SK-N-SH treated with all-trans-retinoic acid at 6 μM for 48 hours (cell line): ENCODE measurements around the gene SH3PXD2A.

Experiments used
- ATAC-seq: fragments of 200-7000 bp; cut with Tn5 transposase; 3 replicates; pipeline ENCODE4 v1.9.1; 2020; ENCODE audit warnings: mild to moderate bottlenecking, moderate library complexity
- ARNTL ChIP-seq: fragments of 450-650 bp; formaldehyde crosslinking; IDR thresholded peaks from 2 replicates; pipeline ENCODE4 v1.5.0; 2020; ENCODE audit warnings: low read depth, mild to moderate bottlenecking, moderate library complexity, borderline replicate concordance
- BACH2 ChIP-seq: fragments of 250-450 bp; sonication (Bioruptor Pico); IDR thresholded peaks from 2 replicates; pipeline ENCODE4 v1.9.0; 2021; ENCODE audit warnings: mild to moderate bottlenecking, borderline replicate concordance
- CSDC2 ChIP-seq: fragments of 250-450 bp; sonication (Bioruptor Pico); IDR thresholded peaks from 2 replicates; pipeline ENCODE4 v1.5.0; 2020; ENCODE audit warnings: mild to moderate bottlenecking, moderate library complexity
- ESRRG ChIP-seq: fragments of 250-450 bp; sonication (Bioruptor Pico); IDR thresholded peaks from 2 replicates; pipeline ENCODE4 v1.6.1; 2021; ENCODE audit warnings: mild to moderate bottlenecking
- GLIS3 ChIP-seq: fragments of 250-450 bp; sonication (Bioruptor Pico); IDR thresholded peaks from 2 replicates; pipeline ENCODE4 v1.5.0; 2020; ENCODE audit warnings: mild to moderate bottlenecking, moderate library complexity
- ISL1 ChIP-seq: fragments of 250-450 bp; sonication (Bioruptor Pico); IDR thresholded peaks from 2 replicates; pipeline ENCODE4 v2.1.2; 2022; ENCODE audit warnings: mild to moderate bottlenecking, moderate library complexity
- OSR1 ChIP-seq: fragments of 250-450 bp; sonication (Bioruptor Pico); IDR thresholded peaks from 2 replicates; pipeline ENCODE4 v1.8.0; 2022; ENCODE audit warnings: moderate library complexity, mild to moderate bottlenecking, inconsistent platforms
- PPARA ChIP-seq: fragments of 250-450 bp; sonication (Bioruptor Pico); IDR thresholded peaks from 2 replicates; pipeline ENCODE4 v1.5.0; 2020; ENCODE audit warnings: mild to moderate bottlenecking, borderline replicate concordance
- RARB ChIP-seq: fragments of 250-450 bp; sonication (Bioruptor Pico); IDR thresholded peaks from 2 replicates; pipeline ENCODE4 v1.8.0; 2021; ENCODE audit warnings: mild to moderate bottlenecking, moderate library complexity
- SNAI2 ChIP-seq: fragments of 250-450 bp; sonication (Bioruptor Pico); IDR thresholded peaks from 2 replicates; pipeline ENCODE4 v1.5.0; 2020; ENCODE audit warnings: mild to moderate bottlenecking, moderate library complexity
- TCF4 ChIP-seq: fragments of 250-450 bp; sonication (Bioruptor Pico); IDR thresholded peaks from 2 replicates; pipeline ENCODE4 v1.8.0; 2021; ENCODE audit warnings: mild to moderate bottlenecking, moderate library complexity, borderline replicate concordance
- TOX ChIP-seq: fragments of 250-450 bp; sonication (Bioruptor Pico); IDR thresholded peaks from 2 replicates; pipeline ENCODE4 v1.8.0; 2021; ENCODE audit warnings: mild to moderate bottlenecking, moderate library complexity, borderline replicate concordance
- ZC3H10 ChIP-seq: fragments of 250-450 bp; sonication (Bioruptor Pico); IDR thresholded peaks from 2 replicates; pipeline ENCODE4 v1.5.1; 2021; ENCODE audit warnings: mild to moderate bottlenecking, moderate library complexity
- ZFP3 ChIP-seq: fragments of 250-450 bp; sonication (Bioruptor Pico); IDR thresholded peaks from 2 replicates; pipeline ENCODE4 v1.5.0; 2020; ENCODE audit warnings: mild to moderate bottlenecking, moderate library complexity
- ZFP30 ChIP-seq: fragments of 450-650 bp; formaldehyde crosslinking; IDR thresholded peaks from 2 replicates; pipeline ENCODE4 v1.5.0; 2022; ENCODE audit warnings: mild to moderate bottlenecking, moderate library complexity
- ZNF565 ChIP-seq: fragments of 450-650 bp; formaldehyde crosslinking; conservative IDR thresholded peaks from 2 replicates; pipeline ENCODE4 v1.5.0; 2020; ENCODE audit warnings: low read depth, mild to moderate bottlenecking, moderate library complexity
- ZNF70 ChIP-seq: fragments of 450-650 bp; formaldehyde crosslinking; IDR thresholded peaks from 2 replicates; pipeline ENCODE4 v1.5.0; 2020; ENCODE audit warnings: mild to moderate bottlenecking, moderate library complexity
- ZNF8 ChIP-seq: fragments of 450-650 bp; formaldehyde crosslinking; IDR thresholded peaks from 2 replicates; pipeline ENCODE4 v1.5.0; 2020; ENCODE audit warnings: mild to moderate bottlenecking, moderate library complexity
- TF ChIP-seq, protein P1 (sequence below): fragments of 250-450 bp; sonication (Bioruptor Pico); IDR thresholded peaks from 2 replicates; pipeline ENCODE4 v1.8.0; 2021; ENCODE audit warnings: low read depth, mild to moderate bottlenecking, moderate library complexity, borderline replicate concordance
- TF ChIP-seq, protein P2 (sequence below): fragments of 250-450 bp; sonication (Bioruptor Pico); IDR thresholded peaks from 2 replicates; pipeline ENCODE4 v1.5.1; 2020; ENCODE audit warnings: low read depth, mild to moderate bottlenecking, moderate library complexity
- TF ChIP-seq, protein P3 (sequence below): fragments of 250-450 bp; sonication (Bioruptor Pico); IDR thresholded peaks from 2 replicates; pipeline ENCODE4 v1.5.0; 2020; ENCODE audit warnings: mild to moderate bottlenecking, moderate library complexity
- TF ChIP-seq, protein P4 (sequence below): fragments of 250-450 bp; sonication (Bioruptor Pico); IDR thresholded peaks from 2 replicates; pipeline ENCODE4 v1.8.0; 2020; ENCODE audit warnings: mild to moderate bottlenecking, moderate library complexity, borderline replicate concordance

Gene SH3PXD2A

DNA sequence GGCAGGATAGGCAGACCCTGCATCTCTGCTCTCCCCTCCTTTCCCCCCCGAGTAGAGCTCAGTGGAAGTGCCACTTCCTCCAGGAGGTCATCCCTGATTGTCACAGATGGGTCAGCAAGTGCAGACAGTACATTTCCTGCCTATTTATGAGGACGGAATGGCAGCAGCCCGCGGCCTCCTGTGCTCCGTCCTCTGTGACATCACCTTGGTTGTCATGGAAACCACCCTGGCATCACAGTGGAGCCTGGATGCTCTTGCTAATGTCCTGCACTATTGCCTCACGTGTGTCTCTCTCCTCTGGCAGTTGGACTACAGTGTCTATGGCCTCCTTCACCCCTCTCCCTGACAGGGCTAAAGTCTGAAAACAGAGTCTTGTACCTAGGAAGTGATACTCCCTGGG is 148.6 kb downstream of the SH3PXD2A start:
- TF ChIP-seq GLIS3 (CRISPR knock-in tag) (no peak), TOX (CRISPR knock-in tag) (no peak), ZNF565 (CRISPR knock-in tag) (no peak), ARNTL (CRISPR knock-in tag) (no peak), ZNF8 (CRISPR knock-in tag) (no peak), ZNF70 (CRISPR knock-in tag) (no peak), CSDC2 (no peak), RARB (CRISPR knock-in tag) (no peak), TCF4 (CRISPR knock-in tag) (no peak), OSR1 (CRISPR knock-in tag) (no peak), ZFP3 (no peak), BACH2 (CRISPR knock-in tag) (no peak), SNAI2 (CRISPR knock-in tag) (no peak), PPARA (CRISPR knock-in tag) (no peak)
- TF ChIP-seq, protein P1, sequence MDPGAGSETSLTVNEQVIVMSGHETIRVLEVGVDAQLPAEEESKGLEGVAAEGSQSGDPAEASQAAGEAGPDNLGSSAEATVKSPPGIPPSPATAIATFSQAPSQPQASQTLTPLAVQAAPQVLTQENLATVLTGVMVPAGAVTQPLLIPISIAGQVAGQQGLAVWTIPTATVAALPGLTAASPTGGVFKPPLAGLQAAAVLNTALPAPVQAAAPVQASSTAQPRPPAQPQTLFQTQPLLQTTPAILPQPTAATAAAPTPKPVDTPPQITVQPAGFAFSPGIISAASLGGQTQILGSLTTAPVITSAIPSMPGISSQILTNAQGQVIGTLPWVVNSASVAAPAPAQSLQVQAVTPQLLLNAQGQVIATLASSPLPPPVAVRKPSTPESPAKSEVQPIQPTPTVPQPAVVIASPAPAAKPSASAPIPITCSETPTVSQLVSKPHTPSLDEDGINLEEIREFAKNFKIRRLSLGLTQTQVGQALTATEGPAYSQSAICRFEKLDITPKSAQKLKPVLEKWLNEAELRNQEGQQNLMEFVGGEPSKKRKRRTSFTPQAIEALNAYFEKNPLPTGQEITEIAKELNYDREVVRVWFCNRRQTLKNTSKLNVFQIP (CRISPR knock-in tag), result no peak
- TF ChIP-seq, protein P2, sequence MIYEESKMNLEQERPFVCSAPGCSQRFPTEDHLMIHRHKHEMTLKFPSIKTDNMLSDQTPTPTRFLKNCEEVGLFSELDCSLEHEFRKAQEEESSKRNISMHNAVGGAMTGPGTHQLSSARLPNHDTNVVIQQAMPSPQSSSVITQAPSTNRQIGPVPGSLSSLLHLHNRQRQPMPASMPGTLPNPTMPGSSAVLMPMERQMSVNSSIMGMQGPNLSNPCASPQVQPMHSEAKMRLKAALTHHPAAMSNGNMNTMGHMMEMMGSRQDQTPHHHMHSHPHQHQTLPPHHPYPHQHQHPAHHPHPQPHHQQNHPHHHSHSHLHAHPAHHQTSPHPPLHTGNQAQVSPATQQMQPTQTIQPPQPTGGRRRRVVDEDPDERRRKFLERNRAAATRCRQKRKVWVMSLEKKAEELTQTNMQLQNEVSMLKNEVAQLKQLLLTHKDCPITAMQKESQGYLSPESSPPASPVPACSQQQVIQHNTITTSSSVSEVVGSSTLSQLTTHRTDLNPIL (CRISPR knock-in tag), result no peak
- TF ChIP-seq, protein P3, sequence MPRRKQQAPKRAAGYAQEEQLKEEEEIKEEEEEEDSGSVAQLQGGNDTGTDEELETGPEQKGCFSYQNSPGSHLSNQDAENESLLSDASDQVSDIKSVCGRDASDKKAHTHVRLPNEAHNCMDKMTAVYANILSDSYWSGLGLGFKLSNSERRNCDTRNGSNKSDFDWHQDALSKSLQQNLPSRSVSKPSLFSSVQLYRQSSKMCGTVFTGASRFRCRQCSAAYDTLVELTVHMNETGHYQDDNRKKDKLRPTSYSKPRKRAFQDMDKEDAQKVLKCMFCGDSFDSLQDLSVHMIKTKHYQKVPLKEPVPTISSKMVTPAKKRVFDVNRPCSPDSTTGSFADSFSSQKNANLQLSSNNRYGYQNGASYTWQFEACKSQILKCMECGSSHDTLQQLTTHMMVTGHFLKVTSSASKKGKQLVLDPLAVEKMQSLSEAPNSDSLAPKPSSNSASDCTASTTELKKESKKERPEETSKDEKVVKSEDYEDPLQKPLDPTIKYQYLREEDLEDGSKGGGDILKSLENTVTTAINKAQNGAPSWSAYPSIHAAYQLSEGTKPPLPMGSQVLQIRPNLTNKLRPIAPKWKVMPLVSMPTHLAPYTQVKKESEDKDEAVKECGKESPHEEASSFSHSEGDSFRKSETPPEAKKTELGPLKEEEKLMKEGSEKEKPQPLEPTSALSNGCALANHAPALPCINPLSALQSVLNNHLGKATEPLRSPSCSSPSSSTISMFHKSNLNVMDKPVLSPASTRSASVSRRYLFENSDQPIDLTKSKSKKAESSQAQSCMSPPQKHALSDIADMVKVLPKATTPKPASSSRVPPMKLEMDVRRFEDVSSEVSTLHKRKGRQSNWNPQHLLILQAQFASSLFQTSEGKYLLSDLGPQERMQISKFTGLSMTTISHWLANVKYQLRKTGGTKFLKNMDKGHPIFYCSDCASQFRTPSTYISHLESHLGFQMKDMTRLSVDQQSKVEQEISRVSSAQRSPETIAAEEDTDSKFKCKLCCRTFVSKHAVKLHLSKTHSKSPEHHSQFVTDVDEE (CRISPR knock-in tag), result no peak
- no peak for ATAC-seq

DNA sequence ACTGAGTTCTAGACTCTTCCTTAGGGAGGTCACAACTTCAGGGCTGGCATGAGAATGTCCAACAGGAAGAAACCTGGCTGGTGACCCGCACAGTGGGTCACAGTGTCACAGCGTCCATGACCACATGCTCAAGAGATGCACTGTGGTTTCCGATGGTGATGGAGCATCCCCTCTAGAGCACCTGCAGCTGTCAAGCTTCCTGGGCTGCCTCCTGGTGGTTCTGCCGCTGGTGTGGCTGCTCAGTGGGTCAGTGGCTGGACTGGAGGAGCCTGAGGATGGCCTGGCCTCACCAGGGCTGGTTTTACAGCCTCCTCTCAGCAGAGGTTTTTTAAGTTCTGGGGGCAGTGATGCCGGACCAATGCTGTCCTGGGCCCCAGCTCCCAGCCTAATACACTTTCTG is 149.3 kb downstream of the SH3PXD2A start:
- TF ChIP-seq ZFP30 (no peak), ZFP3 (no peak), ISL1 (CRISPR knock-in tag) (no peak)
- ATAC-seq, result no peak

DNA sequence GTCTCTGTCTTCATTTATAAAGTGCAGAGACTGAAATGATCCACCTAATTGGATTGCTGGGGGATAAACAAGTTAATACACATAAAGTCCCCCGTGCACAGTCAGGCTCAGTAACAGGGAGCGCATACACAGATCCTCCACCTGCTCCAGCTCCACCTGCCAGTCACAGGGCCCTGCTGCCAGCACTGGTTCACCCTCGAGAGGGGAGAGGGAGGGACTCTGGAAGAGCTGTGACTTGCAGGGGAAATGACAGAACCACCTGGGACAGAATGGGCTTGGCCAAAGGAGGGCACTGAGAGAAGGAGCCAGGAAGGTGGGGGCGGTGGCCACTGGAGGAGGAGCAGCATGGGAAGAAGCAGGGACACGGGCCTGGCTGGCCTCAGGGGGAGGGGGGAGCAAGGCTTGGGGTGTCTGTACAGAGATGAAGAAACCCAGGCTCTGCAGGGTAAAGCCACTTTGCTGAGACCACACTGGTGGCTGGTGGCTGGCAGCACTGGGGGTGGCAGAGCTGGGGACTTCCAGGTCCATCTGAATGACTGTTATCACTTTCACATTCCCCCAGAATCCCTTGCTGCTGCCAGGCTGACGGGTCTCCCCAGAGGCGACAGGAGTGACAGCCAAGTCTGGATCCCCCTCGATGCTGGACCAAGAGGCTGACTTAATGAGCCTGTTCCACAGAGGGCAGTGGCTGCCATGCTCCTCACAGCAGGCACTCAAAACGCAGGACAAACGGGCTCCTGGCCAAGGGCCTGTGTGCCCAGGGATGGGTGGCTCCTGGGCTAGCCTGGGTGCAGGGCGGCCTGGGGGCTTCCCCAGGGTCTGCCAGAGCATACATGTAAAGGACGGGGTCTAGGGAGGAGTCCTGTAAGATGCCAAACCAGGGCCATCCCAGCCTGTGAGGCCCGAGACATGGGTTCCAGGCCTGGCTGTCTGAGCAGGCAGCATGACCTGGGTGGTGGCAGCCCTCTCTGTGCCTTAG is 151.1 kb downstream of the SH3PXD2A start:
- no peak for ATAC-seq

More for the DNA sequence above, 151.1 kb downstream of the SH3PXD2A start:
- TF ChIP-seq ISL1 (CRISPR knock-in tag) (no peak), ZC3H10 (CRISPR knock-in tag) (no peak), ZNF70 (CRISPR knock-in tag) (no peak), ESRRG (CRISPR knock-in tag) (no peak), TCF4 (CRISPR knock-in tag) (no peak), CSDC2 (no peak), BACH2 (CRISPR knock-in tag) (no peak), SNAI2 (CRISPR knock-in tag) (no peak), OSR1 (CRISPR knock-in tag) (no peak), PPARA (CRISPR knock-in tag) (no peak), RARB (CRISPR knock-in tag) (no peak), GLIS3 (CRISPR knock-in tag) (no peak)
- TF ChIP-seq, protein P3 (CRISPR knock-in tag), result no peak
- TF ChIP-seq, protein P4, sequence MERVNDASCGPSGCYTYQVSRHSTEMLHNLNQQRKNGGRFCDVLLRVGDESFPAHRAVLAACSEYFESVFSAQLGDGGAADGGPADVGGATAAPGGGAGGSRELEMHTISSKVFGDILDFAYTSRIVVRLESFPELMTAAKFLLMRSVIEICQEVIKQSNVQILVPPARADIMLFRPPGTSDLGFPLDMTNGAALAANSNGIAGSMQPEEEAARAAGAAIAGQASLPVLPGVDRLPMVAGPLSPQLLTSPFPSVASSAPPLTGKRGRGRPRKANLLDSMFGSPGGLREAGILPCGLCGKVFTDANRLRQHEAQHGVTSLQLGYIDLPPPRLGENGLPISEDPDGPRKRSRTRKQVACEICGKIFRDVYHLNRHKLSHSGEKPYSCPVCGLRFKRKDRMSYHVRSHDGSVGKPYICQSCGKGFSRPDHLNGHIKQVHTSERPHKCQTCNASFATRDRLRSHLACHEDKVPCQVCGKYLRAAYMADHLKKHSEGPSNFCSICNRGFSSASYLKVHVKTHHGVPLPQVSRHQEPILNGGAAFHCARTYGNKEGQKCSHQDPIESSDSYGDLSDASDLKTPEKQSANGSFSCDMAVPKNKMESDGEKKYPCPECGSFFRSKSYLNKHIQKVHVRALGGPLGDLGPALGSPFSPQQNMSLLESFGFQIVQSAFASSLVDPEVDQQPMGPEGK, result no peak
